Esophagus squamous epithelium (tissue), 5 donors: ENCODE data around the gene TMEM19. TPM values are rescaled to one million over a fixed set of nuclear protein-coding genes. Genes with fewer than 3 reads are reported as not detected.

Experiments
- DNase-seq: peaks from one replicate; lab custom pipeline; 2025; lab: John Stamatoyannopoulos, UW
- H3K27ac ChIP-seq, 4 donors: fragments of 200-600 bp; sonication (generic); one replicate each; pipeline ENCODE4 v1.5.1; 2016 to 2019; ENCODE audit warnings: mild to moderate bottlenecking in 1 of 4
- H3K27me3 ChIP-seq, 4 donors: fragments of 200-600 bp; sonication (generic); 1 replicate in 3 of 4; 2 replicates in 1 of 4; pipeline versions ENCODE4 v1.5.1 to v1.6.0; 2017 to 2021; ENCODE audit warnings: antibody characterized with exemption in 1 of 4
- H3K36me3 ChIP-seq, 3 donors: fragments of 200-600 bp; sonication (generic); one replicate each; pipeline ENCODE4 v1.5.1; 2016 to 2019
- H3K4me1 ChIP-seq, 3 donors: fragments of 200-600 bp; sonication (generic); one replicate each; pipeline ENCODE4 v1.5.1; 2017 to 2019
- H3K4me3 ChIP-seq, 4 donors: fragments of 200-600 bp; sonication (generic); 1 replicate in 3 of 4; 2 replicates in 1 of 4; pipeline ENCODE4 v1.5.1; 2016 to 2019; ENCODE audit warnings: mild to moderate bottlenecking in 2 of 4, moderate library complexity in 1 of 4
- H3K9me3 ChIP-seq, 3 donors: fragments of 200-600 bp; sonication (generic); one replicate each; pipeline ENCODE4 v1.5.1; 2016 to 2019
- POLR2A ChIP-seq, 4 donors: fragments of 450-650 bp; IDR thresholded peaks; one replicate each; pipeline ENCODE4 v1.6.1; 2017; ENCODE audit warnings: antibody characterized with exemption in 4 of 4, mild to moderate bottlenecking in 4 of 4, moderate library complexity in 3 of 4
- WGBS, 2 donors: methylation state at CpG; one replicate each; pipeline ENCODE4 v1.1.5; 2018; 5-methylcytosine and 5-hydroxymethylcytosine counted together
- intact Hi-C: fragments of 100-400 bp; cut with DNase I; formaldehyde crosslinking; loops from one replicate; pipeline ENCODE4 v1.15.0; 2022
- total RNA-seq, 4 donors: library from RNA; depleted of rRNA; stranded (reverse); fragments of >200 nt; gene quantifications; one replicate each; pipeline ENCODE4 v1.1.0, GENCODE V29; 2016
- TF ChIP-seq, protein P1 (sequence below), 6 experiments: fragments of 450-650 bp in 4 of 6; fragments of 200-600 bp in 2 of 6; sonication (generic) in 2 of 6; IDR thresholded peaks; one replicate each; pipeline ENCODE4 v1.5.1; 2016 to 2019; ENCODE audit warnings: antibody characterized with exemption in 6 of 6, mild to moderate bottlenecking in 4 of 6, moderate library complexity in 4 of 6
- donor health status: DM: yes; HTN: yes; CAD: no.

TMEM19 gene
- total RNA-seq, 4 donors from 2014 or later = 48.2 to 94.5 (median 68.4) TPM

DNA sequence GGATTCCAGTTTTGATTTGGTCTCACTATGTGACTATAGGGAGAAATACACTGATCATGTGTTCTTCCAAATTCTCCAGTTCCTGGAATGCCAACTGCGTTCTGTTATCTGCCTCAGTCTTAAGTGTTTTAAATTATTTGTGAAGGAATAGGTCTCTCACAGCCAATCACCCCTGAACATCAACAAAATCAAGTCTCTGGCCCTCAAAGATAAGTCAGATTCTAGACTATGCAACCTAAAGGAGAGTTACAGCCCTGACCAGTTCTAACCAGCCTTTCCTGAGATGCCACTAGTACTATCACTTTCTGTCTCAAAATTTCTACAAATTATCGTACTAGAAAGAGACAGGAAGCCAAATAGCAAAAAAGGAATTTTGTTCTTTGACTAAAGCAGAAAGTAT lies 44.5 kb upstream of the TMEM19 start:
- intact Hi-C loops = no loop called here
- Histone ChIP-seq H3K4me1 (peaks cover 0 to 15% (median 0%) of the 10 kb centered on the region in 3 donors), H3K36me3 (peaks cover 13 to 100% (median 30%) of the 10 kb centered on the region in 3 donors), H3K4me3 (no peak overlapping the region), H3K9me3 (no peaks in the 10 kb centered on the region), H3K27me3 (no peaks in the 10 kb centered on the region), H3K27ac (no peak overlapping the region)
- 83 to 93% methylated on average over 2 of the region's 2 CpGs for WGBS, 2 donors
- TF ChIP-seq, protein P1, sequence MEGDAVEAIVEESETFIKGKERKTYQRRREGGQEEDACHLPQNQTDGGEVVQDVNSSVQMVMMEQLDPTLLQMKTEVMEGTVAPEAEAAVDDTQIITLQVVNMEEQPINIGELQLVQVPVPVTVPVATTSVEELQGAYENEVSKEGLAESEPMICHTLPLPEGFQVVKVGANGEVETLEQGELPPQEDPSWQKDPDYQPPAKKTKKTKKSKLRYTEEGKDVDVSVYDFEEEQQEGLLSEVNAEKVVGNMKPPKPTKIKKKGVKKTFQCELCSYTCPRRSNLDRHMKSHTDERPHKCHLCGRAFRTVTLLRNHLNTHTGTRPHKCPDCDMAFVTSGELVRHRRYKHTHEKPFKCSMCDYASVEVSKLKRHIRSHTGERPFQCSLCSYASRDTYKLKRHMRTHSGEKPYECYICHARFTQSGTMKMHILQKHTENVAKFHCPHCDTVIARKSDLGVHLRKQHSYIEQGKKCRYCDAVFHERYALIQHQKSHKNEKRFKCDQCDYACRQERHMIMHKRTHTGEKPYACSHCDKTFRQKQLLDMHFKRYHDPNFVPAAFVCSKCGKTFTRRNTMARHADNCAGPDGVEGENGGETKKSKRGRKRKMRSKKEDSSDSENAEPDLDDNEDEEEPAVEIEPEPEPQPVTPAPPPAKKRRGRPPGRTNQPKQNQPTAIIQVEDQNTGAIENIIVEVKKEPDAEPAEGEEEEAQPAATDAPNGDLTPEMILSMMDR (IDR thresholded peaks at IDR 0.05) = no peak
- no peak for TF ChIP-seq POLR2A (IDR thresholded peaks at IDR 0.05)
- DNase-seq = no peak

DNA sequence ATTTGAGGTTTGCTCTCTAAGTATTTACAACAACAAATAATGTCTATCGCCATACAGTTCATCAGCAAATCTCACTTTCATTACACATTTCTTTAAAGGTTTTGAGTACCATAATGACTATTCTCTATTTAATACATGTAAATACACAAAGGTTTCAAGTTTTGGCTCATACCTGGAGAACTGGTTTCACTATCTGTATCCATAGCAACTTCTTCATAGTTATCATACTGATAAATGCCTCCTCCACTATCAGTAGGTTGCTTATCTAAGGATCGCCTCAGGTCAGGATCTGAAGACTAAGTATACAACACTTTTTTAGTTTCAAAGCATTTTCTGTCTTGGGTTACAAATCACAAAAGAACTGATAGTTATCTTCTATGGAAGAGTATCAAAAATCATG lies 43.6 kb upstream of the TMEM19 start:
- intact Hi-C loops = no loop called here
- WGBS, 2 donors = 75 to 84% methylated on average over 2 of the region's 2 CpGs
- no peak for DNase-seq
- TF ChIP-seq POLR2A (IDR thresholded peaks at IDR 0.05) = no peak
- TF ChIP-seq, protein P1 (IDR thresholded peaks at IDR 0.05) = no peak
- Histone ChIP-seq H3K27me3 (no peaks in the 10 kb centered on the region), H3K27ac (no peak overlapping the region), H3K9me3 (no peaks in the 10 kb centered on the region), H3K4me3 (no peak overlapping the region), H3K4me1 (peaks cover 0 to 20% (median 0%) of the 10 kb centered on the region in 3 donors), H3K36me3 (peaks cover 13 to 100% (median 29%) of the 10 kb centered on the region in 3 donors)

DNA sequence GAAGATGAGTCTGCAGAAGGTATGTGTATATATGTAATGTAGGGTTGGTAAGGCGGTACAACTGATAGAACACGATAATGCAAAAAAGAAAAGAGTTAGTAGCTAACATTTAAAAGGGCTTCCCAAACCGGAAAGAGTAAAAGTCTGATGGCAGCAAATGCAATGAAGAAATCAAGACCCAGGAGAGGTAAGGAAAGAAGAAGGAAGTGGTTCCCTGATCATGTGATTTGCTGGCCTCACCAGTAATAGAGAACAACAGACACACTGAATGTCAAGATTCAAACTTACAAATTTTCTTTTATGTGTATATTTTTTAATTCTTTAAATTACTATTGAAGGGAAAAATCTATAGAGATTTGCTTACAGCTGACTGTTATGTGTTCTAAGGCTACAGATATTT lies 40.6 kb upstream of the TMEM19 start:
- H3K9me3 ChIP-seq = no peaks in the 10 kb centered on the region
- no peak overlapping the region for H3K27ac ChIP-seq
- no peak for DNase-seq
- H3K27me3 ChIP-seq = no peaks in the 10 kb centered on the region
- no peak overlapping the region for H3K4me3 ChIP-seq
- H3K4me1 ChIP-seq = peaks cover 6 to 49% (median 6%) of the 10 kb centered on the region in 3 donors
- intact Hi-C loops = no loop called here
- 80% methylated on average over 3 of the region's 3 CpGs for WGBS, 2 donors
- TF ChIP-seq, protein P1 (IDR thresholded peaks at IDR 0.05) = no peak
- no peak for TF ChIP-seq POLR2A (IDR thresholded peaks at IDR 0.05)
- H3K36me3 ChIP-seq = peaks cover 8 to 84% (median 27%) of the 10 kb centered on the region in 3 donors

DNA sequence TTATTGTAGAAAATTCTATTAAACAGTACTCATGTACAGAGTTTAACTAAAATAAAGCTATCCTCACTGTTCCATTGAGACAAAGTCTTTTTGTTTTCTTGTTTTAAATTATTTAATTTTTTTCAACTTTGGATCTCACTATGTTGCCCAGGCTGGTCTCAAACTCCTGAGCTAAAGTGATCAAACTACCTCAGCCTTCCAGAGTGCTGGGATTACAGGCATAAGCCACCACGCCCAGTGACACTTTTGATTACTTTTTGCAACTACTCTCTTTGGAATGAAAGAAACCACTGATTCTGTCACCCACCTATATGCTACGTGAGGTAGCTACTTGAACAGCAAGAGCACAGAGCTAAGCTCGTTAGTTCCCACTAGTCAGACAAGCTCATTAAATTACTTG lies 39.4 kb upstream of the TMEM19 start:
- 76 to 81% methylated on average over 3 of the region's 3 CpGs for WGBS, 2 donors
- Histone ChIP-seq H3K36me3 (peaks cover 3 to 83% (median 19%) of the 10 kb centered on the region in 3 donors), H3K4me3 (no peak overlapping the region), H3K9me3 (no peaks in the 10 kb centered on the region), H3K27ac (peak overlapping the region in 1 of 4 donors; percentile 15), H3K27me3 (no peaks in the 10 kb centered on the region), H3K4me1 (peaks cover 6 to 59% (median 6%) of the 10 kb centered on the region in 3 donors)
- intact Hi-C loops = no loop called here
- no peak for DNase-seq
- no peak for TF ChIP-seq POLR2A (IDR thresholded peaks at IDR 0.05)
- TF ChIP-seq, protein P1 (IDR thresholded peaks at IDR 0.05) = no peak

DNA sequence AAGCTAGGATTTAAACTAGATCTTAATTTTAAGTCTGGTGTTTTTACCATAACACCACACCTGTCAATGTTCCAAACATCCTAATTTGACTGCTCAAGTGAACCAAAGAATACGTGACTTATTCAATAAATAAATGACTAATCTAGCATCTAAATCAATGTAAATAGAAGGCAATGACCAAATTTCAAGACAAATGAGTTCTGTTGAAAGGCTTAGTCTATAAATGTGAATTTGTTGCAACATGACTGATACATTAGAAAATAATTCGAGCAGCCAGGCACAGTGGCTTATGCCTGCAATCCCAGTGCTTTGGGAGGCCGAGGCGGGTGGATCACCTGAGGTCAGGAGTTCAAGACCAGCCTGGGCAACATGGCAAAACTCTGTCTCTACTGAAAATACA lies 37.3 kb upstream of the TMEM19 start:
- Histone ChIP-seq H3K27me3 (no peaks in the 10 kb centered on the region), H3K4me3 (no peak overlapping the region), H3K9me3 (no peaks in the 10 kb centered on the region), H3K36me3 (peaks cover 0 to 82% (median 14%) of the 10 kb centered on the region in 3 donors), H3K4me1 (peaks cover 6 to 69% (median 6%) of the 10 kb centered on the region in 3 donors), H3K27ac (peak overlapping the region in 2 of 4 donors; percentile 12 to 26)
- intact Hi-C loops = no loop called here
- DNase-seq = no peak
- WGBS, 2 donors = 44 to 45% methylated on average over 2 to 4 of the region's 4 CpGs
- no peak for TF ChIP-seq POLR2A (IDR thresholded peaks at IDR 0.05)
